K562 (cell line): Measurements from ENCODE around the gene TTC28. TPM values are rescaled to one million over a fixed set of nuclear protein-coding genes. Genes with fewer than 3 reads are reported as not detected.

ENCODE experiments used
- ATAC-seq: fragments of 200-7000 bp; cut with Tn5 transposase; 3 replicates; pipeline ENCODE4 v1.9.1; 2020; ENCODE audit warnings: moderate library complexity
- BruUV-seq: library from RNA; stranded (reverse); fragments of 400-500 nt; replicated peaks from 2 replicates; lab custom pipeline; 2021; lab: Mats Ljungman, UMichigan
- CTCF ChIA-PET: fragments of 300-600 bp; formaldehyde crosslinking; extraction: SDS; loops from one replicate; lab custom pipeline; 2021; ENCODE audit warnings: low intra/inter-chr PET ratio; lab: Yijun Ruan, JAX
- POLR2A ChIA-PET: fragments of 300-600, 350-650 bp; sonication (Branson Sonifier 250); formaldehyde crosslinking; extraction: SDS; loops from one replicate; lab custom pipeline; 2021; ENCODE audit warnings: antibody characterized with exemption, inconsistent platforms; lab: Yijun Ruan, JAX
- DNase-seq, 4 experiments: peaks; one replicate each; pipeline versions ENCODE4 v3.0.0 to v3.0.0-alpha.2; 2011 to 2018; ENCODE audit warnings: low spot score in 3 of 4, mixed read lengths in 3 of 4; ENCODE audit errors: extremely low read depth in 1 of 4
- FAIRE-seq: peaks from 2 replicates; lab custom pipeline; 2011; peaks lifted over from hg19 to GRCh38; lab: Jason Lieb, UNC
- H2AFZ ChIP-seq: 2 replicates; pipeline ENCODE4 v1.6.0; 2011; ENCODE audit warnings: low read depth, low read length, control low read depth, inconsistent platforms
- H3K27ac ChIP-seq: fragments of 200-600 bp; 3 replicates; pipeline ENCODE4 v1.8.0; 2011; ENCODE audit warnings: low read depth, mild to moderate bottlenecking, control low read depth, inconsistent platforms, low read length, moderate library complexity, mixed read lengths; ENCODE audit errors: extremely low read depth
- H3K27me3 ChIP-seq, 2 experiments: fragments of 300-600 bp in 1 of 2; 2 replicates in 1 of 2; 3 replicates in 1 of 2; pipeline versions ENCODE4 v1.6.0 to v1.8.0; 2011; ENCODE audit warnings: inconsistent platforms in 2 of 2, low read length in 2 of 2, mild to moderate bottlenecking in 1 of 2, mixed read lengths in 1 of 2, moderate library complexity in 1 of 2; ENCODE audit not compliant: control insufficient read depth in 2 of 2, insufficient read depth in 2 of 2
- H3K36me3 ChIP-seq: fragments of 300-600 bp; 3 replicates; pipeline ENCODE4 v1.8.0; 2011; ENCODE audit warnings: mild to moderate bottlenecking, low read length, inconsistent platforms; ENCODE audit not compliant: control insufficient read depth, insufficient read depth
- H3K4me1 ChIP-seq, 2 experiments: fragments of 200-600 bp in 1 of 2; replicated peaks in 1 of 2; 2 replicates in 1 of 2; 3 replicates in 1 of 2; pipeline versions ENCODE4 v1.5.1 to v1.8.0; 2011; ENCODE audit warnings: inconsistent platforms in 2 of 2, low read length in 2 of 2, mild to moderate bottlenecking in 1 of 2, mixed read lengths in 1 of 2, moderate library complexity in 1 of 2; ENCODE audit not compliant: control insufficient read depth in 2 of 2, insufficient read depth in 2 of 2
- H3K4me2 ChIP-seq: 2 replicates; pipeline ENCODE4 v1.6.1; 2011; ENCODE audit warnings: low read length, control low read depth, inconsistent platforms, mixed read lengths; ENCODE audit not compliant: insufficient read depth
- H3K4me3 ChIP-seq: fragments of 200-600 bp; sonication (generic), shearing (Covaris generic); 2 replicates; pipeline ENCODE4 v1.5.1; 2016; ENCODE audit warnings: control low read depth, inconsistent platforms
- H3K79me2 ChIP-seq: fragments of 200-600 bp; 3 replicates; pipeline ENCODE4 v1.8.0; 2011; ENCODE audit warnings: low read length, inconsistent platforms; ENCODE audit not compliant: control insufficient read depth, insufficient read depth
- H3K9ac ChIP-seq, 2 experiments: 2 replicates each; pipeline versions ENCODE4 v1.6.0 to v1.6.1; 2011; ENCODE audit warnings: low read depth in 2 of 2, low read length in 2 of 2, control low read depth in 1 of 2, inconsistent platforms in 1 of 2, mild to moderate bottlenecking in 1 of 2, mixed read lengths in 1 of 2; ENCODE audit not compliant: insufficient read depth in 1 of 2
- H3K9me1 ChIP-seq: one replicate; pipeline ENCODE4 v1.6.0; 2011; ENCODE audit warnings: inconsistent platforms, mild to moderate bottlenecking, low read length, moderate library complexity; ENCODE audit not compliant: control insufficient read depth, insufficient read depth
- H3K9me3 ChIP-seq: replicated peaks from 2 replicates; pipeline ENCODE4 v1.5.1; 2011; ENCODE audit warnings: low read depth, low read length, inconsistent platforms; ENCODE audit not compliant: control insufficient read depth, insufficient read depth
- H4K20me1 ChIP-seq: replicated peaks from 2 replicates; pipeline ENCODE4 v1.6.1; 2011; ENCODE audit warnings: low read length, inconsistent platforms, mixed read lengths; ENCODE audit not compliant: control insufficient read depth, insufficient read depth
- KDM5B ChIP-seq: fragments of 200-600 bp; sonication (generic); IDR thresholded peaks from 2 replicates; pipeline ENCODE4 v1.6.1; 2012; ENCODE audit warnings: low read depth, mild to moderate bottlenecking, moderate library complexity, low read length, control low read depth, inconsistent platforms; ENCODE audit not compliant: insufficient replicate concordance
- PML ChIP-seq: IDR thresholded peaks from 2 replicates; pipeline ENCODE4 v1.6.1; 2012; ENCODE audit warnings: low read length, inconsistent platforms
- in situ Hi-C: fragments of 300-500 bp; cut with MboI; formaldehyde crosslinking; loops from 4 replicates; pipeline ENCODE4 v1.15.0; 2018; ENCODE audit warnings: inconsistent platforms, mixed read lengths
- intact Hi-C: fragments of 100-400 bp; cut with micrococcal nuclease; formaldehyde crosslinking; loops from 2 replicates; pipeline ENCODE4 v1.14.2; 2022
- polyA plus RNA-seq, 8 experiments: library from polyadenylated mRNA; depleted of rRNA in 4 of 8; stranded (reverse) in 5 of 8; unstranded in 3 of 8; fragments of >200 nt; fragmentation: Nextera tagmentation in 2 of 8; fragmentation: Illumina TruSeq in 1 of 8; extraction: Ambion mirVana in 2 of 8; extraction: Trizol in 1 of 8; gene quantifications; 2 replicates each; pipeline versions ENCODE4 v1.2.1 to v1.2.3, GENCODE V29; 2011 to 2014; ENCODE audit warnings: inconsistent platforms in 1 of 8, missing spikeins in 1 of 8
- total RNA-seq, 7 experiments: library from RNA; depleted of rRNA in 6 of 7; stranded (reverse); fragments of >200 nt in 6 of 7; fragmentation: Illumina TruSeq in 2 of 7; extraction: Trizol in 2 of 7; gene quantifications; 2 replicates each; pipeline versions ENCODE4 v1.2.1 to v1.2.3, GENCODE V29; 2011 to 2021; ENCODE audit warnings: low replicate concordance in 1 of 7
- TF ChIP-seq, protein P1 (sequence below): fragments of 250-450 bp; sonication (Bioruptor Pico); IDR thresholded peaks from 2 replicates; pipeline ENCODE4 v1.9.0; 2021; ENCODE audit warnings: mild to moderate bottlenecking, inconsistent platforms

Gene TTC28
- total and polyA plus RNA-seq, 9 of the 15 experiments (the other 6 are each of a cell fraction or from before 2014, with no cell fraction given): 0.22 to 10.7 (median 3.1) TPM

GRCh38 chr22:28331695-28332094 lies 347.9 kb downstream of the TTC28 start:
- no peak overlapping the region for H3K9ac ChIP-seq
- H4K20me1 ChIP-seq: no peaks in the 10 kb centered on the region
- intact Hi-C loops: no loop called here
- H3K27ac ChIP-seq: no peak overlapping the region
- POLR2A ChIA-PET: no interaction called here
- no peaks in the 10 kb centered on the region for H3K27me3 ChIP-seq
- no peaks in the 10 kb centered on the region for H3K9me3 ChIP-seq
- no peak for ATAC-seq
- H3K4me1 ChIP-seq: no peaks in the 10 kb centered on the region
- DNase-seq: no peak
- H3K79me2 ChIP-seq: no peaks in the 10 kb centered on the region
- no peaks in the 10 kb centered on the region for H3K9me1 ChIP-seq
- no peak overlapping the region for H3K4me3 ChIP-seq
- no peaks in the 10 kb centered on the region for H3K36me3 ChIP-seq
- FAIRE-seq: no peak
- no TSS peak for BruUV-seq
- H3K4me2 ChIP-seq: no peak overlapping the region
- H2AFZ ChIP-seq: no peak overlapping the region
- TF ChIP-seq PML: no peak
- TF ChIP-seq, protein P1, sequence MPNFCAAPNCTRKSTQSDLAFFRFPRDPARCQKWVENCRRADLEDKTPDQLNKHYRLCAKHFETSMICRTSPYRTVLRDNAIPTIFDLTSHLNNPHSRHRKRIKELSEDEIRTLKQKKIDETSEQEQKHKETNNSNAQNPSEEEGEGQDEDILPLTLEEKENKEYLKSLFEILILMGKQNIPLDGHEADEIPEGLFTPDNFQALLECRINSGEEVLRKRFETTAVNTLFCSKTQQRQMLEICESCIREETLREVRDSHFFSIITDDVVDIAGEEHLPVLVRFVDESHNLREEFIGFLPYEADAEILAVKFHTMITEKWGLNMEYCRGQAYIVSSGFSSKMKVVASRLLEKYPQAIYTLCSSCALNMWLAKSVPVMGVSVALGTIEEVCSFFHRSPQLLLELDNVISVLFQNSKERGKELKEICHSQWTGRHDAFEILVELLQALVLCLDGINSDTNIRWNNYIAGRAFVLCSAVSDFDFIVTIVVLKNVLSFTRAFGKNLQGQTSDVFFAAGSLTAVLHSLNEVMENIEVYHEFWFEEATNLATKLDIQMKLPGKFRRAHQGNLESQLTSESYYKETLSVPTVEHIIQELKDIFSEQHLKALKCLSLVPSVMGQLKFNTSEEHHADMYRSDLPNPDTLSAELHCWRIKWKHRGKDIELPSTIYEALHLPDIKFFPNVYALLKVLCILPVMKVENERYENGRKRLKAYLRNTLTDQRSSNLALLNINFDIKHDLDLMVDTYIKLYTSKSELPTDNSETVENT: no peak
- TF ChIP-seq KDM5B: no peak
- TF ChIP-seq, all 486 proteins: peak for 0
- in situ Hi-C loops: no loop called here
- CTCF ChIA-PET: no interaction called here
